Endothelial cell of umbilical vein (primary cell): ENCODE measurements around the gene RFFL. TPM values are rescaled to one million over a fixed set of nuclear protein-coding genes. Genes with fewer than 3 reads are reported as not detected.

ENCODE experiments used
- BruUV-seq: library from RNA; stranded (reverse); fragments of 400-500 nt; replicated peaks from 2 replicates; lab custom pipeline; 2021; lab: Mats Ljungman, UMichigan
- CTCF ChIA-PET: fragments of 300-600, 350-600 bp; sonication (Branson Sonifier 250); formaldehyde crosslinking; loops from one replicate; lab custom pipeline; 2021; ENCODE audit warnings: antibody characterized with exemption, inconsistent platforms; lab: Charles Lee
- POLR2A ChIA-PET: fragments of 300-600, 350-600 bp; sonication (Branson Sonifier 250); formaldehyde crosslinking; loops from one replicate; lab custom pipeline; 2021; ENCODE audit warnings: antibody characterized with exemption, inconsistent platforms; lab: Charles Lee
- DNase-seq: peaks from one replicate; pipeline ENCODE4 v3.0.0-alpha.2; 2011; ENCODE audit warnings: low read depth, low spot score
- FAIRE-seq: peaks from 2 replicates; lab custom pipeline; 2011; peaks lifted over from hg19 to GRCh38; lab: Jason Lieb, UNC
- H2AFZ ChIP-seq: 2 replicates; pipeline ENCODE4 v1.6.0; 2012; ENCODE audit warnings: low read depth, low read length, control low read depth, inconsistent platforms
- H3K27ac ChIP-seq: 2 replicates; pipeline ENCODE4 v1.5.1; 2011; ENCODE audit warnings: low read depth, mild to moderate bottlenecking, control low read depth, low read length, moderate library complexity; ENCODE audit not compliant: insufficient read depth
- H3K27me3 ChIP-seq, 2 experiments: 2 replicates each; pipeline versions ENCODE4 v1.6.0 to v1.6.1; 2011; ENCODE audit warnings: low read length in 2 of 2, mixed read lengths in 1 of 2; ENCODE audit not compliant: control insufficient read depth in 2 of 2, insufficient read depth in 2 of 2
- H3K36me3 ChIP-seq, 2 experiments: 2 replicates in 1 of 2; 3 replicates in 1 of 2; pipeline ENCODE4 v1.5.1; 2011; ENCODE audit warnings: low read length in 2 of 2, mild to moderate bottlenecking in 1 of 2, moderate library complexity in 1 of 2; ENCODE audit not compliant: control insufficient read depth in 2 of 2, insufficient read depth in 2 of 2; ENCODE audit errors: extremely low read depth in 1 of 2
- H3K4me1 ChIP-seq: 3 replicates; pipeline ENCODE4 v1.5.1; 2011; ENCODE audit warnings: mild to moderate bottlenecking, low read length; ENCODE audit not compliant: control insufficient read depth, insufficient read depth; ENCODE audit errors: extremely low read depth
- H3K4me2 ChIP-seq: 2 replicates; pipeline ENCODE4 v1.6.1; 2011; ENCODE audit warnings: low read length, control low read depth, mixed read lengths; ENCODE audit not compliant: insufficient read depth
- H3K4me3 ChIP-seq, 3 experiments: fragments of 200-600 bp in 1 of 3; sonication (generic), shearing (Covaris generic) in 1 of 3; replicated peaks in 1 of 3; 2 replicates each; pipeline ENCODE4 v1.5.1; 2011 to 2016; ENCODE audit warnings: control low read depth in 3 of 3, low read length in 3 of 3, mild to moderate bottlenecking in 2 of 3, inconsistent platforms in 1 of 3, low read depth in 1 of 3, moderate library complexity in 1 of 3; ENCODE audit not compliant: insufficient read depth in 1 of 3
- H3K79me2 ChIP-seq: 2 replicates; pipeline ENCODE4 v1.6.0; 2012; ENCODE audit warnings: low read length, inconsistent platforms; ENCODE audit not compliant: control insufficient read depth, insufficient read depth
- H3K9ac ChIP-seq: replicated peaks from 2 replicates; pipeline ENCODE3; 2011; ENCODE audit warnings: low read length, control low read depth; ENCODE audit not compliant: insufficient read depth; ENCODE audit errors: extremely low read depth
- H3K9me1 ChIP-seq: replicated peaks from 3 replicates; pipeline ENCODE4 v1.6.0; 2011; ENCODE audit warnings: mild to moderate bottlenecking, low read length; ENCODE audit not compliant: control insufficient read depth, insufficient read depth; ENCODE audit errors: extremely low read depth
- H3K9me3 ChIP-seq: replicated peaks from 2 replicates; pipeline ENCODE4 v1.5.1; 2012; ENCODE audit warnings: low read length, inconsistent platforms; ENCODE audit not compliant: control insufficient read depth, insufficient read depth
- H4K20me1 ChIP-seq: replicated peaks from 2 replicates; pipeline ENCODE3; 2011; ENCODE audit warnings: mild to moderate bottlenecking, low read length; ENCODE audit not compliant: control insufficient read depth, insufficient read depth; ENCODE audit errors: extremely low read depth
- CTCF ChIP-seq, 2 donors: IDR thresholded peaks; 1 replicate in 1 of 2; 2 replicates in 1 of 2; pipeline ENCODE4 v1.5.1; 2011; ENCODE audit warnings: low read length in 2 of 2, mild to moderate bottlenecking in 2 of 2, moderate library complexity in 2 of 2, control low read depth in 1 of 2, inconsistent platforms in 1 of 2, low read depth in 1 of 2; ENCODE audit not compliant: insufficient read depth in 1 of 2; ENCODE audit errors: extremely low read depth in 1 of 2
- EZH2 ChIP-seq: IDR thresholded peaks from 2 replicates; pipeline ENCODE4 v1.6.1; 2012; ENCODE audit warnings: borderline replicate concordance, low read depth, mild to moderate bottlenecking, moderate library complexity, low read length, inconsistent platforms; ENCODE audit not compliant: severe bottlenecking
- FOS ChIP-seq: IDR thresholded peaks from 2 replicates; pipeline ENCODE4 v1.6.1; 2011; ENCODE audit warnings: mild to moderate bottlenecking, low read length, moderate library complexity, borderline replicate concordance; ENCODE audit not compliant: insufficient read depth
- GATA2 ChIP-seq: IDR thresholded peaks from 2 replicates; pipeline ENCODE4 v1.7.0; 2011; ENCODE audit warnings: low read depth, mild to moderate bottlenecking, moderate library complexity, mixed read lengths, low read length; ENCODE audit not compliant: insufficient read length, insufficient read depth
- JUN ChIP-seq: IDR thresholded peaks from 2 replicates; pipeline ENCODE4 v1.6.1; 2011; ENCODE audit warnings: borderline replicate concordance, low read depth; ENCODE audit not compliant: insufficient read length, insufficient read depth
- MAX ChIP-seq: IDR thresholded peaks from 2 replicates; pipeline ENCODE4 v1.6.1; 2011; ENCODE audit not compliant: insufficient read depth, insufficient read length
- MYC ChIP-seq: IDR thresholded peaks from one replicate; pipeline ENCODE4 v1.6.1; 2011; ENCODE audit warnings: mild to moderate bottlenecking, low read depth, low read length
- POLR2A ChIP-seq: IDR thresholded peaks from 2 replicates; pipeline ENCODE4 v1.6.1; 2012; ENCODE audit warnings: low read depth, mild to moderate bottlenecking, control low read depth, low read length
- POLR2AphosphoS5 ChIP-seq: IDR thresholded peaks from 2 replicates; pipeline ENCODE4 v1.6.1; 2012; ENCODE audit warnings: low read depth, mild to moderate bottlenecking, control low read depth, low read length, moderate library complexity; ENCODE audit not compliant: insufficient read depth
- dilution Hi-C: fragments of 300-500 bp; cut with MboI; formaldehyde crosslinking; loops from one replicate; pipeline ENCODE4 v1.15.0; 2019; ENCODE audit warnings: low sequenced_read_pairs; ENCODE audit not compliant: extremely low pct_ligation_motif_present
- intact Hi-C: fragments of 100-400 bp; cut with micrococcal nuclease; formaldehyde crosslinking; loops from one replicate; pipeline ENCODE4 v1.10.0; 2022
- polyA plus RNA-seq, 4 experiments: library from polyadenylated mRNA; depleted of rRNA in 3 of 4; stranded (reverse) in 3 of 4; unstranded in 1 of 4; fragments of >200 nt; gene quantifications; 2 replicates each; pipeline versions ENCODE4 v1.2.1 to v1.2.3, GENCODE V29; 2011 to 2012; ENCODE audit warnings: missing spikeins in 1 of 4
- total RNA-seq: library from RNA; stranded (reverse); gene quantifications from 2 replicates; pipeline ENCODE4 v1.2.3, GENCODE V29; 2021

The RFFL gene
- total and polyA plus RNA-seq, 2 donors (not counting 3 experiments of a cell fraction or from before 2014, with no cell fraction given), result 7.0 to 14.1 TPM

GRCh38 chr17:34991606-34992005, 71.9 kb downstream of the RFFL start:
- H3K4me1 ChIP-seq, result no peaks in the 10 kb centered on the region
- no peaks in the 10 kb centered on the region for H3K9me1 ChIP-seq
- no peaks in the 10 kb centered on the region for H4K20me1 ChIP-seq
- no peak for FAIRE-seq
- no peaks in the 10 kb centered on the region for H3K27me3 ChIP-seq
- no peak overlapping the region for H2AFZ ChIP-seq
- no peak overlapping the region for H3K4me2 ChIP-seq
- H3K27ac ChIP-seq, result no peak overlapping the region
- H3K9ac ChIP-seq, result no peak overlapping the region
- DNase-seq, result no peak
- TF ChIP-seq POLR2AphosphoS5 (no peak), EZH2 (no peak), MYC (no peak), GATA2 (no peak), FOS (no peak), JUN (no peak), CTCF (IDR thresholded peaks at IDR 0.05; ENCODE audit: extremely low read depth in 1 of 2, insufficient read depth in 1 of 2, low read depth in 1 of 2, low read length in 2 of 2) (no peak), POLR2A (no peak), MAX (no peak)
- H3K79me2 ChIP-seq, result no peaks in the 10 kb centered on the region
- no peaks in the 10 kb centered on the region for H3K9me3 ChIP-seq
- CTCF ChIA-PET, result interaction anchor here (1.7 to 1.9 kb wide), 2 partner anchors 10 to 11 kb away, joined by 4 to 10 read pairs; partner anchors contain the start of gene LIG3
- POLR2A ChIA-PET, result interaction anchor here (0.7 kb wide), 1 partner anchor 10 kb away, joined by 3 read pairs; no protein-coding TSS in a partner anchor
- dilution Hi-C loops, result loop anchor here (25.0 kb wide), 1 partner anchor 121 kb away; the partner anchor contains the start of genes FNDC8 and RAD51D
- intact Hi-C loops, result no loop called here
- no TSS peak for BruUV-seq
- peaks cover 9 to 16% of the 10 kb centered on the region in 2 experiments for H3K36me3 ChIP-seq
- H3K4me3 ChIP-seq, result no peak overlapping the region
